ENCODE measurements around the gene ABI1. TPM values are rescaled to one million over a fixed set of nuclear protein-coding genes. Genes with fewer than 3 reads are reported as not detected.

Gene ABI1
- total RNA-seq, 1 donor from 2014 or later: 45.5 TPM

DNA sequence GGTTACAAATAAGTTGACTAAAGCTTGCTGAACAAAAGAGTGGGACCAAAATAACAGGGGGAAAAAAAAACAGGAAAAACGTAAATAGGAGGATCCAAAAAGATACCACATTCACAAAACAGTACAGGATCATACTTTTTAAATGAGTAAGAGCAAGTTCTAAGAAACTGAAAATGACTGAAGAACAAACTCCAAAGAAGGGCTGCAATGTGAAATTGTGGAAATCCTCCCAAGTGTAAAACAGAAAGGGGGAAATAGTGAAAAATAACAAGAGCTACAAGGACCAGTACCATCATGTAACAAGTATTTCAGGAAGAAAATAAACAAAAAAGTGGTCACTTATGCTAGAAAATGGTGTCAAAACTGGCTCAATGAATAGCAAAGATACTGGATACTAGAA is 116.9 kb downstream of the ABI1 start:
- H3K27ac Mint-ChIP-seq: no peak overlapping the region
- DNase-seq (ENCODE audit: extremely low spot score, unreplicated experiment): no peak
- no peaks in the 10 kb centered on the region for H3K27me3 Mint-ChIP-seq
- TF ChIP-seq, protein P1, sequence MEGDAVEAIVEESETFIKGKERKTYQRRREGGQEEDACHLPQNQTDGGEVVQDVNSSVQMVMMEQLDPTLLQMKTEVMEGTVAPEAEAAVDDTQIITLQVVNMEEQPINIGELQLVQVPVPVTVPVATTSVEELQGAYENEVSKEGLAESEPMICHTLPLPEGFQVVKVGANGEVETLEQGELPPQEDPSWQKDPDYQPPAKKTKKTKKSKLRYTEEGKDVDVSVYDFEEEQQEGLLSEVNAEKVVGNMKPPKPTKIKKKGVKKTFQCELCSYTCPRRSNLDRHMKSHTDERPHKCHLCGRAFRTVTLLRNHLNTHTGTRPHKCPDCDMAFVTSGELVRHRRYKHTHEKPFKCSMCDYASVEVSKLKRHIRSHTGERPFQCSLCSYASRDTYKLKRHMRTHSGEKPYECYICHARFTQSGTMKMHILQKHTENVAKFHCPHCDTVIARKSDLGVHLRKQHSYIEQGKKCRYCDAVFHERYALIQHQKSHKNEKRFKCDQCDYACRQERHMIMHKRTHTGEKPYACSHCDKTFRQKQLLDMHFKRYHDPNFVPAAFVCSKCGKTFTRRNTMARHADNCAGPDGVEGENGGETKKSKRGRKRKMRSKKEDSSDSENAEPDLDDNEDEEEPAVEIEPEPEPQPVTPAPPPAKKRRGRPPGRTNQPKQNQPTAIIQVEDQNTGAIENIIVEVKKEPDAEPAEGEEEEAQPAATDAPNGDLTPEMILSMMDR (conservative IDR thresholded peaks at IDR 0.05): no peak
- no peaks in the 10 kb centered on the region for H3K9me3 Mint-ChIP-seq
- H3K36me3 Mint-ChIP-seq: peaks cover 28% of the 10 kb centered on the region
- no peaks in the 10 kb centered on the region for H3K4me1 Mint-ChIP-seq (ENCODE audit: unreplicated experiment)
- H3K4me3 Mint-ChIP-seq: no peak overlapping the region

DNA sequence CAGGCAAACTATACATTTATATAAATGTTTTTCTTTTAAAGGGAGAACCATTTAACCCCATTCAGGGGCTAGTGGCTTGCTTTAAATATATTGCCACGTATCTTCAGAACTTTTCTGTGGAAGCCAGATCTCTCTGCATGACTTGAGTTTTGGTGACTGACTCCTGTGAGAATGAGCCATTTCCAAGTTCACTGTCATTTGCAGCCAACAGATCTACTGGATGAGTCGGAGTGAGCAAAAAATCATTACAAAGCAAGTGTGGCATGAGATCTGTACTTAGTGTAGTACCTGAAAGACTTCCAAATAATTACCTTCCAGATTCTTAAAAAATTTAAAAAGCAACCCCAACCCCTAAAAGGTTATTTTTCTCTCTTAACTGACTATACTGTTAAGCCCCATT is 117.7 kb downstream of the ABI1 start:
- H3K9me3 Mint-ChIP-seq: no peaks in the 10 kb centered on the region
- H3K36me3 Mint-ChIP-seq: peaks cover 28% of the 10 kb centered on the region
- no peak overlapping the region for H3K4me3 Mint-ChIP-seq
- TF ChIP-seq, protein P1 (conservative IDR thresholded peaks at IDR 0.05): no peak
- H3K27me3 Mint-ChIP-seq: no peaks in the 10 kb centered on the region
- no peaks in the 10 kb centered on the region for H3K4me1 Mint-ChIP-seq (ENCODE audit: unreplicated experiment)
- no peak for DNase-seq (ENCODE audit: extremely low spot score, unreplicated experiment)
- no peak overlapping the region for H3K27ac Mint-ChIP-seq

DNA sequence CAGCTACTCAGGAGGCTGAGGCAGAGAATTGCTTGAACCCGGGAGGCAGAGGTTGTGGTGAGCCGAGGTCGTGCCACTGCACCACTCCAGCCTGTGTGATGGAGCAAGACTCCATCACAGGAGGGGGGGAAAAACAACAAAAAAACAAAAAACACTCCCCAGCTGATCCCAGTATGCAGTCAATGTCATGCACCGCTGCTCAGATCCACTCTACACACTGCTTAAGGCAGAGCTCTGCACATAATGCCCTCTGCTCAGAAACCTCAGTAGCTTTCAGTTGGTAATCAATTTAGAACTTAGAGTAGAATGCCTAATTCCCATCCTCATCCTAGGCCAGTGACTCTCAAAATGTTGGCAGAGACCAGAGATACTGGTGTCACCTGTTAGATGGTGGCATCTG is 119.4 kb downstream of the ABI1 start:
- Mint-ChIP-seq H3K27ac (no peak overlapping the region), H3K4me1 (ENCODE audit: unreplicated experiment) (no peaks in the 10 kb centered on the region), H3K4me3 (no peak overlapping the region), H3K27me3 (no peaks in the 10 kb centered on the region), H3K36me3 (peaks cover 28% of the 10 kb centered on the region), H3K9me3 (no peaks in the 10 kb centered on the region)
- TF ChIP-seq, protein P1 (conservative IDR thresholded peaks at IDR 0.05): no peak
- no peak for DNase-seq (ENCODE audit: extremely low spot score, unreplicated experiment)

DNA sequence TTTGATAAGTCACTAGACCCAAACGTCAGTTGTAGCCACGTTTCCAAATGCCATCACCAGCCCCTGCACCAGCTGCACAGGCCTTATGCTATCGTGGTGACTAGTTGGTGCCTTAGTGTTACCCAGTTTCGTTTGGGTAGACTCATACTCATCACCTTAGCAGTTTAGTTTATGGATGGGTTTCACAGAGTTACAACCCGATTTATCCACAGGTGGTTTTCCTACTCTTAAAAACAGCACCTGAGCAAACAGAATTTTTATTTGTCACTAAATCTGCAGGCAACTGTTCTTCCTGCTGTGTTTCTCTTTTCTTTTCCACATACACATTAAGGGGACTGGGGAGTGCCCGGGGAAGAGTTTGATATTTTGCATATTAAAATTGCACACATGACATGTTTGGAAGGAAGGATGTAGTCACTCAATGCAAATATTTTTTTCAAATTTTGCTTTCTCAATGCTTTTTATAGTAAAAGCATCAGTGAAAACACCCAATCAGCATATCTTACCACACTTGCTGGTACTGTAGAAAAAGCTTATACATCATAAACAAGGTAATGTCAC is 121.6 kb downstream of the ABI1 start:
- TF ChIP-seq, protein P1 (conservative IDR thresholded peaks at IDR 0.05): no peak
- Mint-ChIP-seq H3K27me3 (no peaks in the 10 kb centered on the region), H3K9me3 (no peaks in the 10 kb centered on the region), H3K27ac (no peak overlapping the region), H3K36me3 (peaks cover 34% of the 10 kb centered on the region), H3K4me1 (ENCODE audit: unreplicated experiment) (peaks cover 6% of the 10 kb centered on the region), H3K4me3 (no peak overlapping the region)
- no peak for DNase-seq (ENCODE audit: extremely low spot score, unreplicated experiment)

DNA sequence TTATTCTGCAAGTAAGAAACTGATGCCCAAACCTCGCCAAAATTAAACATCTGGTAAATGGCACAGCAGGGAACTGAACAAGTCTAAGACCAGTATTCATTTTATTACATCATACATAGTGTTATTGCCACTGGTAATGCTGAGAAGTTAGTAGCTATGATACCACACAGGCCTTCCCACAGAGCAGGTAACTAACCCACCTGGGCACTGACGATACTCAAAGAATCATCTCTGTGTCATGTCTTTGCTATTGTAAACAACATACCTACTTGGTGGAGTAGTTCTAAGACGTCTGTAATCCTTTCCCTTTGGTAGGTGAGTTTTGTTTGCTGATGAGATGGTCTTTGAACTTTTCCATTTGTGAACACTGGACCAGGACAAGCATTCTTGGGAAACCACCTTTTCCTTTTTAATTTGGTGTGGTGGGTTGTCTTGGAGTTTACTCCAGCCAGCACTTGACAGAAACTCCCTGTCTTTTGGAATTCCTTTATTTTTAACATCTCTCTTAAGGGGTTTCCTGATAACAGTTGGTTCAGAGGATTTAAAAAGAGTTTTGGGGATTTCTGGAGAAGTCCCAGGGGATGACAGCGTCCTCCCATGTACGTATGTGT is 122.4 kb downstream of the ABI1 start:
- peaks cover 10% of the 10 kb centered on the region for H3K4me1 Mint-ChIP-seq (ENCODE audit: unreplicated experiment)
- DNase-seq (ENCODE audit: extremely low spot score, unreplicated experiment): no peak
- H3K4me3 Mint-ChIP-seq: no peak overlapping the region
- peaks cover 30% of the 10 kb centered on the region for H3K36me3 Mint-ChIP-seq
- H3K9me3 Mint-ChIP-seq: no peaks in the 10 kb centered on the region
- no peak overlapping the region for H3K27ac Mint-ChIP-seq
- no peaks in the 10 kb centered on the region for H3K27me3 Mint-ChIP-seq
- TF ChIP-seq, protein P1 (conservative IDR thresholded peaks at IDR 0.05): no peak
